HAP-1 (cell line): Measurements from ENCODE around the gene LIX1.
"Not testable (repeated sequence)": the region's sequence is repeated elsewhere in the genome, so short reads cannot be mapped to it uniquely, and the experiment has no call there.

Source experiments
- DNase-seq, 2 experiments: peaks; one replicate each; pipeline ENCODE4 v3.0.0-alpha.2; 2016 to 2020; ENCODE audit warnings: low spot score in 2 of 2
- H3K27me3 ChIP-seq: fragments of 250-450 bp; sonication (Bioruptor Pico); 2 replicates; pipeline ENCODE4 v1.5.1; 2020; ENCODE audit warnings: low read depth, mild to moderate bottlenecking, moderate library complexity
- H3K36me3 ChIP-seq: fragments of 250-450 bp; sonication (Bioruptor Pico); replicated peaks from 2 replicates; pipeline ENCODE4 v1.5.1; 2020; ENCODE audit warnings: mild to moderate bottlenecking
- H3K4me1 ChIP-seq: fragments of 250-450 bp; sonication (Bioruptor Pico); 2 replicates; pipeline ENCODE4 v1.5.1; 2020; ENCODE audit warnings: mild to moderate bottlenecking
- H3K4me3 ChIP-seq: fragments of 250-450 bp; sonication (Bioruptor Pico); 2 replicates; pipeline ENCODE4 v1.5.1; 2020; ENCODE audit warnings: mild to moderate bottlenecking, moderate library complexity
- H3K9me3 ChIP-seq: fragments of 250-450 bp; sonication (Bioruptor Pico); 2 replicates; pipeline ENCODE4 v1.5.1; 2020; ENCODE audit warnings: mild to moderate bottlenecking, moderate library complexity
- in situ Hi-C: fragments of 300-500 bp; cut with MboI; formaldehyde crosslinking; loops from 3 replicates; pipeline ENCODE4 v1.14.3; 2020; ENCODE audit warnings: low sequenced_read_pairs, inconsistent platforms, mixed read lengths

LIX1 gene

DNA sequence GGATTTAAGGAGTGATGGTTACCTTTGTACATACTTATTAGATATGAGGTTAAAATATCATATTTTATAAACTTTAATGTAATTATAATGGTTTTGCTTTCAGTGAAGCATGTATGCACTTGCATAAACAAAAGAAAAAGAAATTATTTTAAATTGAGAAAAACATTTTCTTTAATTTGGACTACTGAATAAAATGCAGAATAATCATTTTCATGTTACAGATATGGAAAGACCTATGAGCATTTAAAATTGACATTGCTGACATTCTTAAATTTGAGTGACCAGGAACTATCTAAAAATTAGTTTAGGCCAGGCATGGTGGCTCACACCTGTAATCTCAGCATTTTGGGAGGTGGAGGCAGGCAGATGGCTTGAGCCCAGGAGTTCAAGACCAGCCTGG, 49.2 kb downstream of the LIX1 start:
- Histone ChIP-seq H3K27me3 (no peaks in the 10 kb centered on the region), H3K36me3 (no peaks in the 10 kb centered on the region), H3K4me3 (no peak overlapping the region), H3K9me3 (no peaks in the 10 kb centered on the region), H3K4me1 (peaks cover 19% of the 10 kb centered on the region)
- DNase-seq = no peak
- in situ Hi-C loops = no loop called here

DNA sequence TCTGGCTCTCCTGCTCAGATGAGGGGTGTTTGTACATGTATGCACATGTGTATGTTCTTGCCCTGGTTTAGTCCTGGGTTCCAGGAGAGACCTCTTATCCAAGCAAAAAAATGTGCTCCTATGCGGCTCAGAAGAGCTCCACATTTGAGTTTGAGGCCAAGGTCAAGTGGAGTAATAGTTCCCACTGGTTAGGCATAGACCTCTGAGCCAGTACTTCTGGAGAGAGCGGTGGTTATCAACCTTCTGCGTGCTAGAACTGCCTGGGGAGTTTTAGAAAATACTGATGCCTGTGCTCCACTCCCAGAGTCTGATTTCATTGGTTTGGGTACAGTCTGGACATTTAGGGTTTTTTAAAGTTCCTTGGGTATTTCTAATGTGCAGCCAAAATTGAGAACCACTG, 51.5 kb downstream of the LIX1 start:
- in situ Hi-C loops = no loop called here

DNA sequence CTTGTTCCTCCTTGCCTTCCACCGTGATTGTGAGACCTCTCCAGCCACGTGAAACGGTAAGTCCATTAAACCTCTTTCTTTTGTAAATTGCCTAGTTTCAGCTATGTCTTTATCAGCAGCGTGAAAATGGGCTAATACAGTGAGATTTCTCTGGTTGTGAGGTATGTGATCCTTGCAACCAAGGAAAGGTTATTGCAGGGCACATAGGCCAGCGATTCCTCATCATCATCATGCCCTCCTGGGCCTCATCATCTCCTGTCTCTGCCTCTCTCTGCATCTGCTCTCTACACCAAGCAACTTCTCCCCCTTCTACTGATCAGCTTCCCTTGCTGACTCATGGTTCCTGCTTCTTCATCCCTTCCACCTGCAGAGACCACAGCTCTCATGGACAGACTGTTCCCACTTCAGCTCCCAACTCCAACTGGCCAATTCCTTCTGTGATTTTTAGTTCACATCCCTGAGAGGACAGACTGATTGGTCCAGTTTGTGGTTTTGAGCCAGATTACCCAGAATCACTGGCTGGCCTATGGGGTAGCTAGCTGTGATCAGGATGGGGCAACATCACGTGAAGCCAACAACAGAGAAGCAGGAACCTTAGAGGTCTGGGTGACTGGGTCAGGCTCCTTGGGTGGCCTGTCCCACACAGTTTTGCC, 53.1 kb downstream of the LIX1 start:
- peaks cover 11% of the 10 kb centered on the region for H3K4me1 ChIP-seq
- no peak for DNase-seq
- in situ Hi-C loops = no loop called here
- H3K4me3 ChIP-seq = no peak overlapping the region
- no peaks in the 10 kb centered on the region for H3K36me3 ChIP-seq
- no peaks in the 10 kb centered on the region for H3K27me3 ChIP-seq
- H3K9me3 ChIP-seq = no peaks in the 10 kb centered on the region

More for the DNA sequence above, 51.5 kb downstream of the LIX1 start:
- Histone ChIP-seq H3K36me3 (no peaks in the 10 kb centered on the region), H3K9me3 (no peaks in the 10 kb centered on the region), H3K4me3 (no peak overlapping the region), H3K4me1 (peaks cover 11% of the 10 kb centered on the region), H3K27me3 (no peaks in the 10 kb centered on the region)
- no peak for DNase-seq

DNA sequence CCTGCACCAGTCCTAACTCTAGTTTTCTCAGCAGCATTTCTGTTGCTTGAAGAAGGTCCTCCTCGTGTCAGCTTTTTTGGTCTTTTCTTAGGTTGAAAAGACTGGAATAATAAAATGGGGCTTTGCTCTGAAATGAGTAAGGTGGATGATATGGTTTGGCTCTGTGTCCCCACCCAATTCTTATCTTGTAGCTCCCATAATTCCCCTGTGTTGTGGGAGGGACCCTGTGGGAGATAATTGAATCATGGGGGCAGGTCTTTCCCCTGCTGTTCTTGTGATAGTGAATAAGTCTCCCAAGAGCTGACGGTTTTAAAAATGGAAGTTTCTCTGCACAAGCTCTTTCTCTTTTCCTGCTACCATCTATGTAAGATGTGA, 53.6 kb downstream of the LIX1 start:
- Histone ChIP-seq H3K9me3 (no peaks in the 10 kb centered on the region), H3K27me3 (no peaks in the 10 kb centered on the region), H3K4me3 (no peak overlapping the region), H3K36me3 (no peaks in the 10 kb centered on the region), H3K4me1 (peaks cover 11% of the 10 kb centered on the region)
- in situ Hi-C loops = no loop called here
- DNase-seq = no peak

DNA sequence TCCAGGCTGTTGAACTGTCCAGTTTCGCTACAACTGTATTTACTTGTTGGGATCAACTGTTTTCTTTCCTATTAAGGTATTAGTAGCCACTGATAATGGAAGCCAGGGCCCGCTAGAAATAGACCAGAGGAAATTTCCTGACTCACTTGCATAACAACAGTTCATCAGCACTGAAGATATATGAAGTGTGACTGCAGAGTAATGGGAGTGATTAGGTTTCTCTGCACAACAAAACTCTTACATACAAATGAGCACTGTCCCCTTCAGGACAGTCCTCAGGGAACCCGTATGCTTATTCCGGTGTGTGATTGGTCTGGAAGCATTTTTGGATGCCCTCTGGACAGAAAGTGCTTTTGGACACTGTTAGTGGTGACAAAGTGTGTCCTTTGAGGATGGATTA, 55.3 kb downstream of the LIX1 start:
- H3K27me3 ChIP-seq = no peaks in the 10 kb centered on the region
- H3K9me3 ChIP-seq = no peaks in the 10 kb centered on the region
- no peak overlapping the region for H3K4me3 ChIP-seq
- no peaks in the 10 kb centered on the region for H3K36me3 ChIP-seq
- H3K4me1 ChIP-seq = peaks cover 9% of the 10 kb centered on the region
- DNase-seq = no peak
- in situ Hi-C loops = no loop called here

DNA sequence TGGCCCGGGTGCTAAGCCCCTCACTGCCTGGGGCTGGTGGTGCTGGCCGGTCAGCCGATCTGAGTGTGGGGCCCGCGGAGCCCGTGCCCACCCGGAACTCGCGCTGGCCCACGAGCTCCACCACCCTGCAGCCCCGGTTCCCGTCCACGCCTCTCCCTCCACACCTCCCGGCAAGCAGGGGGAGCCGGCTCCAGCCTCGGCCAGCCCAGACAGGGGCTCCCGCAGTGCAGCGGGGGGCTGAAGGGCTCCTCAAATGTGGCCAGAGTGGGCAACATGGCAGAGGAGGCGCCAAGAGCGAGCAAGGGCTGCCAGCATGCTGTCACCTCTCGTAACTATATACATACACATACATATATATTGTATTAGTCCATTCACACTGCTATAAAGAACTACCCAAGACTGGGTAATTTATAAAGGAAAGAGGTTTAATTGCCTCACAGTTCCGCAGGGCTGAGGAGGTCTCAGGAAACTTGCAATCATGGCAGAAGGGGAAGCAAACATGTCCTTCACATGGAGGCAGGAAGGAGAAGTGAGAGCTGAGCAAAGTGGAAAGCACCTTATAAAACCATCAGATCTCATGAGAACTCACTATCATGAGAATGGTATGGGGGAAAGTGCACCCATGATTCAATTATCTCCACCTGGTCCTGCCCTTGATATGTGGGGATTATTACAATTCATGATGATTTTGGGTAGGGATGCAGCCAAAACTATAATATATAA, 56.8 kb downstream of the LIX1 start:
- no peaks in the 10 kb centered on the region for H3K9me3 ChIP-seq
- in situ Hi-C loops = no loop called here
- no peaks in the 10 kb centered on the region; the same call in 1 of the 2 replicates for H3K27me3 ChIP-seq
- DNase-seq = no peak
- no peaks in the 10 kb centered on the region for H3K36me3 ChIP-seq
- no peak overlapping the region for H3K4me3 ChIP-seq
- no peaks in the 10 kb centered on the region for H3K4me1 ChIP-seq

DNA sequence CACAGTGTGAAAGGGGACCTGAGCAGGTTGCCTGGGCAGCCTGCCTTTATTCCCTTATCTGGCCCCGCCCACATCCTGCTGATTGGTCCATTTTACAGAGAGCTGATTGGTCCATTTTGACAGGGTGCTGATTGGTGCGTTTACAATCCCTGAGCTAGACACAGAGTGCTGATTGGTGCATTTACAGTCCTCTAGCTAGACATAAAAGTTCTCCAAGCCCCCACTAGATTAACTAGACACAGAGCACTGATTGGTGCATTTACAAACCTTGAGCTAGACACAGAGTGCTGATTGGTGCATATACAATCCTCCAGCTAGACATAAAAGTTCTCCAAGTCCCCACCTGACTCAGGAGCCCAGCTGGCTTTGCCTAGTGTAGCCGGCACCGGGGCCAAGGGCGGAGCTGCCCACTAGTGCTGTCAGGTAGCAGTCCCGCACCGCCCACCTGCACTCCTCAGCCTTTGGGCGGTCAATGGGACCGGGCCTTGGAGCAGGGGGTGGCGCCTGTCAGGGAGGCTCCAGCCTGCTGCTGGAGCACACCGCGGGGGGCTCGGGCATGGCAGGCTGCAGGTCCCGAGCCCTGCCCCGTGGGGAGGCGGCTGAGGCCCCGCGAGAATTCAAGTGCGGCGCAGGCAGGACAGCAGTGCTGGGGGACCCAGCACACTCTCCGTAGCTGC, 57.5 kb downstream of the LIX1 start:
- H3K4me3 ChIP-seq, H3K4me1 ChIP-seq, H3K36me3 ChIP-seq, H3K27me3 ChIP-seq, H3K9me3 ChIP-seq, in situ Hi-C loops, DNase-seq: not testable (repeated sequence)

DNA sequence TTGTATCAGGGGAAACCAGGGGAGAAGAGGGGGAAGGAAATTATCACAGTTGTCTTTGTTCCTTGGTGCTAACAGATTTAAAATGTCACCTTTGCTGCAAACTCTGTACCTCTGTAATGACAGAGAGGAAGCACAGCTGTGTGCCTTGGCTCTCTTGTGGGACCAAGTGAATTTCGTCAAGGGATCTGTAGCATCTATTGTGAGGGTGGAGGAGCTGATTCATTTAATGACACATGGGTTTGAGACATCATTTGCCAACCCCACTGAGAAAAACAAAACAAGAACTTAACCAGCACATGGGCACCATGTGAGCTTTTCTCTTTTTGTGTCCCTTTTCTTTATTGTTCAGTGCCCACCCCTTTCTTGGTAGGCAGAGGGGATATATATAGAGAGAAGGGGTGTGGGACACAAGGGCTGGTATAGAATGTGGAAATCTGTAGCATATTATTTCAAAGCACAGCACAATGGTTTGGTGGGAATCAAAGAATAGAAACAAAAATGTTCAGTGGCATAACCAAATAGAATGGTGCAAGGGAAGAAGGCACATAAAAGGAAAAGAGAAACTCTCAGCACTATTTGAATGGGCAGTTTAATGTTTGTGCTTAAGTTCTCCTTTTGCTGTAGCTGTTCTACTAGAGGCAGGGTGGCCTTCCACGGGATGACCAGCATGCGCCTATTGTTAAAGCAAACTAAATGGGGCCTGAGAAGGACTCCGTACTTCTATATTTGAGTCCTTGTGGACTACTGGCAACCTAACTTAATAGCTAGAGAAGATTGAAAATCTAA, 63.3 kb downstream of the LIX1 start:
- in situ Hi-C loops = no loop called here
- H3K4me1 ChIP-seq = no peaks in the 10 kb centered on the region
- H3K9me3 ChIP-seq = no peaks in the 10 kb centered on the region
- no peaks in the 10 kb centered on the region; the same call in 1 of the 2 replicates for H3K27me3 ChIP-seq
- no peak for DNase-seq
- no peaks in the 10 kb centered on the region for H3K36me3 ChIP-seq
- H3K4me3 ChIP-seq = no peak overlapping the region

DNA sequence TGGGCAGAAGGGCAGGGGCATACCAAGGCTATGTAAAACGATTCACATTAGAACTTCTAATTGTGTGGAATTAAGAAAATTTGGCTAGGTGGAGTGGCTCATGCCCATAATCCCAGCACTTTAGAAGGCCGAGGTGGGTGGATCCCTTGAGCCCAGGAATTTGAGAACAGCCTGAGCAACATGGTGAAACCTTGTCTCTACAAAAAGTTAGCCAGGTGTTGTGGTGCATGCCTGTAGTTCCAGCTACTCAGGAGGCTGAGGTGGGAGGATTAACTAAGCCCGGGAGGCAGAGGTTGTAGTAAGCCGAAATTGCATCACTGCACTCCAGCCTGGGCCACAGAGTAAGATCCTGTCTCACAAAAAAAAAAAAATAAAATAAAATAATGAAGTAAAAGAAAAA, 65.2 kb downstream of the LIX1 start:
- DNase-seq = no peak
- no peaks in the 10 kb centered on the region for H3K36me3 ChIP-seq
- in situ Hi-C loops = no loop called here
- no peaks in the 10 kb centered on the region; the same call in 1 of the 2 replicates for H3K27me3 ChIP-seq
- no peak overlapping the region for H3K4me3 ChIP-seq
- H3K4me1 ChIP-seq = no peaks in the 10 kb centered on the region
- no peaks in the 10 kb centered on the region for H3K9me3 ChIP-seq

DNA sequence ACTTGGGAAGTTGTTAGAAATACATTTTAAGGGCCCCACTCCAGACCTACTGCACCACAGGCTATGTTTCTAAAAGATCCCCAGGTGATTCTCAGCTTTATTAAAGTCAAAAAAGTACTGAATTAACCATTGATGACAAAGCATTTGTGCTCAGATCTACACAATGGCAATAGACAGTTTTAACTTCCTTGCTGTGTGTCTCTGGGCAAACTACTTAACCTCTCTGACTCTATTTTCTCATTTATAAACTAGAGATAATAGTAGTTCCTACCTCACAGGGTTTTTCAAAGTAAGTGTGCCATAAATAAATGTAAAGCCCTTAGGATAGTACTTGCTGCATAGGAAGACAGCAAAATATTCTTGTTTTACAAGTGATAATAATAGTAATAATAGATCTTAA, 66.3 kb downstream of the LIX1 start:
- Histone ChIP-seq H3K9me3 (no peaks in the 10 kb centered on the region), H3K27me3 (no peaks in the 10 kb centered on the region; the same call in 1 of the 2 replicates), H3K4me3 (no peak overlapping the region), H3K4me1 (no peaks in the 10 kb centered on the region), H3K36me3 (no peaks in the 10 kb centered on the region)
- in situ Hi-C loops = no loop called here
- no peak for DNase-seq

DNA sequence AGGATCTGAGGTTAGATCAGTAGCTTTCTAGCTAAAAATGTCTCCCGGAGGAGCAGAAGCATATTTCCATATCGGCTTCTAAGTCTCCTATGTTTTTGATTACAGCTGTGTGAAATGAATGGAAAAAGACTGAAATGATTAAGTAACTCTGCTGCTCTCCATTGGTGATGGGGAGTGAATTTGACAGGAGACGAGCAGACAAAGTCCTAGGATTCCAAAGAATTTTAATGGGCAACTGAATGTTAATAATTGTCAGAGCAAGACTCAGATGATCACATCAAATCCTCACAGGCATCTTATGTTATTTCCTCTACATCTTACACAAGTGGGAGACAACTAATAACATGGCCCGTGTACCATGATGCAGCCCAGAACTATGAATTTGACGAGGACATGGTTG, 66.8 kb downstream of the LIX1 start:
- Histone ChIP-seq H3K4me3 (no peak overlapping the region), H3K4me1 (no peaks in the 10 kb centered on the region), H3K27me3 (no peaks in the 10 kb centered on the region; the same call in 1 of the 2 replicates), H3K9me3 (no peaks in the 10 kb centered on the region), H3K36me3 (no peaks in the 10 kb centered on the region)
- in situ Hi-C loops = no loop called here
- no peak for DNase-seq

DNA sequence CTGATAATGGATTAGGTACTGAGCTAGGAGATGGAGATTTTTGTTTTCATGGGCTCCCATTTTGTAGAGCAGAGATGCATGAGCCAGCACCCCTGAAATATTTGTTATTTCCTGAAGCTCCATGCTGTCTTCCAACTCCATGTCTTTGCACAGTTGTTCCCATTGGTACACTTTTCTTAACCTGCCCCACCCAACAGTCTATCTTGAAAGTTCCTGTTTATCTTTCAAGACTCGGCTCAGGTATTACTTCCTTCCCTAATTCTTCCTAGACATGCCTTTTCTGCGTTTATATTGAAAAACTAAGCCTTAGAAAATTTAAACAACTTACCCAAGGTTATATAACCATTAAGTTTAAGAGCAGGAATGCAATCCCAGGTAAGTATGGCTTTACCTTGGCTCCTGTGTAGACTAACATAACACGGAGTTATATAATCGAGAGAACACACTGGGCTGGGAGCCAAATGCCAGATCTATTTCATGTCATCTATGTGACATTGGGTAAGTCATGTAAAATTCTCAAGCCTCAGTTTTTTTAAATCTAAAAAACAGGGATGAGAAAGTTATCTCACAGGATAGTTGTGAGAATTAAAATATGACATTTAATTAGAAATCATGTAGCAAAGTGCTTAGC, 67.4 kb downstream of the LIX1 start:
- Histone ChIP-seq H3K9me3 (no peaks in the 10 kb centered on the region), H3K4me1 (no peaks in the 10 kb centered on the region), H3K4me3 (no peak overlapping the region), H3K27me3 (no peaks in the 10 kb centered on the region; the same call in 1 of the 2 replicates), H3K36me3 (no peaks in the 10 kb centered on the region)
- DNase-seq = no peak
- in situ Hi-C loops = no loop called here

DNA sequence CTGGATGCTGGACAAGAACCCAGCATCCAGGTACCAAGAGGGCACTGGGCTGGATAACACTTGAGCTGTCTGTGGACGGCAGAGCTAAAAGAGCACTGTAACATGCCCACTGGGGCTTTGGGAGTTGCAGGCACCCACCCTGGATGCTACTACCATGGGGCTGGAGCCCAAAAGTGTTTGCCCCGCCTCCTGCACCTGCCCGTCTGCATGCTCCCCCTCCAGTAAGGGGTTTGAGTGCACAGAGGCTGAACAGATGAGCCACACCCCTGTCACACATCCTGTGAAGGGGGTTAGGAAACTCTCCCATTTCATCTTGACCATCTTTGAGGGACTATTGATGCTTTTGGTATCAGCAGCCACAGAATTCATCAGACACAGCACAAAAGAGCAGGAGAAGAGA, 69.0 kb downstream of the LIX1 start:
- no peak for DNase-seq
- Histone ChIP-seq H3K4me1 (no peaks in the 10 kb centered on the region), H3K27me3 (no peaks in the 10 kb centered on the region; the same call in 1 of the 2 replicates), H3K9me3 (no peaks in the 10 kb centered on the region), H3K36me3 (no peaks in the 10 kb centered on the region), H3K4me3 (no peak overlapping the region)
- in situ Hi-C loops = no loop called here
